HG02973 (cell line): ENCODE measurements around the gene LRRN3.
A peak's percentile ranks its signal among the peaks of the same experiment; 100 is the strongest.

Source experiments
- ATAC-seq: cut with Tn5 transposase; IDR thresholded peaks from one replicate; pipeline ENCODE4 v1.9.1; 2021; ENCODE audit warnings: moderate library complexity; ENCODE audit not compliant: unreplicated experiment

Gene LRRN3

DNA sequence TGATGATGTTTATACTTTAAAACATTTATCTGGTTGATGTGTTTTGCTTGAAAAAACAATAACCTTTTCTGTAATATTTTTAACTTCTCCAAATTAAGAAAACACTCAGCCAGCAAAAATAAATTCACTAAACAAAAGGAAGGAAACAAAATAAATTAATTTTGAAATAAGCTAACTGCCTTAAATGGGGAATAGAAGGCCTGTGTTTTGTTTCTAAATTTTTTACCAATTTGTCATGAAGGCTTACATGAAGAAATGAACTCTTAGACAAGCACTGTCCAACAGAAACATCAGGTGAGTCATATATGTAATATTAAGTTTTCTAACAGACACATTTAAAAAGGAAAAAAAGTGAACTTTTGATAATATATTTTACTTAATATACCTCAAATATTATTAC lies 68.5 kb downstream of the LRRN3 start:
- no peak for ATAC-seq

DNA sequence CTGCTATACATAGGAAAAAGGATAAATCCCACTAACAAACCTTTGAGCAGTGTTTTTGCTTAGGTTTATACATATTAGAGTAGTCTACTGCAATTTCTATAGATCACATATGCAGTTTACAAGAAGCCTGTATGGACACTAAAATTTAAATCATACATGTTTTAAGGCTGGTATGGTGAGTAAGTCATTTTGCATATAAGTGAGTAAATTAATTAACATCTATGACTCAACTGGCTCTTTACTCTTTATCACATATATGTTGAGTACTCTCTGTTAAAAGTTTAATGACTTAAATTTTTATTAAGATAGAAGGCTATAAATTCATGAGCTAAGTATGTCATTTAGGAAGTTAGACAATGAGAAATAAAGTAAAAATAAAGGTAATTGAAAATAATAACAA lies 69.4 kb downstream of the LRRN3 start:
- no peak for ATAC-seq

DNA sequence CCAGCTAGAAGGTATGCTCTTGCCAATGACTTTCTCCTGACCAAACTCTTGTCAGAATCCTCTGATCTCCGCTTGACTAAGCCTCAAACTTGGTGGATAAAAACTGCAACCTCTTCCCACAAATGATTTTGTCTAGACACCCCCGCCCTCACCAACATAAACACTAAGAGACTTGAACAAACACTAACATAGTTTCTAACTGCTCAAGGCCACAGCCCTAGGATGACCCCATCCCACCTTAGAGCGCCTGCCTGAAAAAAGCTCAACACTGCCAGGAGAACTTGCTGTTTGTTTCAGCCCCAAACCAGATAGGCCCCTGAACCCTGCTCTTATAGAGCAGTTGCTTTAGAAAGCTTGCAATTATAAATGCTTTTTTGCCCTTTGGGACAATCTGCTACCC lies 71.8 kb downstream of the LRRN3 start:
- no peak for ATAC-seq

DNA sequence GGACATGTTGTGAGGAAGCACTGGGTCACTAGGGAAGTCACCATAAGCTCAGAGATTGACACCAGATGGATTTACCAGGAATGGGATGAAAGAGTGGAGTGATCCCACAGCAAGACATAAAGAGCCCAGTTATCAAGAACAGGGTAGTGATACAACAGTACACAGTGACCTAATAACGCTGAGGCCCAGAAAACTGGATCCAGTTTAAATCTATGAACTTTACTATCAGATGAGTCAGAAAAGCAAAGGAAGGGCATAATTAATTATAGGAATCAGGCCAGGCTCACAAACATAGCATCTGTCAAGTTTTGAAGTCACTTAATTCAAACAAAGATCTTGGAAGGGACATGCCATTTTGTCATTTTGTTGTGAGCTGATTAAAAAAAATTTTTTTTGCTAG lies 73.5 kb downstream of the LRRN3 start:
- no peak for ATAC-seq

DNA sequence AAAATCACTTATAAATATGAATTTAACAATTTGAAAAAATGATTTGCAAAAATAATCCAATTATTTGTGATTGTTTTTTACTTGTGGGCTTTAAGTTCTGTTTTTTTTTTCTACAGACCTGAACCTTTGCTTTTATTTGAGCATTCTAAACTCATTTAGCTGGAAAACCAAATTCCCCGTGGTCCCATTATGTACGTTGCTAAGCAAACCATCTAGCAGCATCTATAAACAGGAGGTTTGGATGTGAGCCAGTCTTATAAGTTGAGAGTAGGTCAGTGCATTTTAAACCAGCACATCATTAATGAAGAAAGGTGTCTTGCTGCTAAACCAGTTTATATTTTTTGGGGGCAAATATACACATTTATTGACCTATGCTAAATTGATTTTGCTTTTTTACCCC lies 77.3 kb downstream of the LRRN3 start:
- ATAC-seq, result no peak

DNA sequence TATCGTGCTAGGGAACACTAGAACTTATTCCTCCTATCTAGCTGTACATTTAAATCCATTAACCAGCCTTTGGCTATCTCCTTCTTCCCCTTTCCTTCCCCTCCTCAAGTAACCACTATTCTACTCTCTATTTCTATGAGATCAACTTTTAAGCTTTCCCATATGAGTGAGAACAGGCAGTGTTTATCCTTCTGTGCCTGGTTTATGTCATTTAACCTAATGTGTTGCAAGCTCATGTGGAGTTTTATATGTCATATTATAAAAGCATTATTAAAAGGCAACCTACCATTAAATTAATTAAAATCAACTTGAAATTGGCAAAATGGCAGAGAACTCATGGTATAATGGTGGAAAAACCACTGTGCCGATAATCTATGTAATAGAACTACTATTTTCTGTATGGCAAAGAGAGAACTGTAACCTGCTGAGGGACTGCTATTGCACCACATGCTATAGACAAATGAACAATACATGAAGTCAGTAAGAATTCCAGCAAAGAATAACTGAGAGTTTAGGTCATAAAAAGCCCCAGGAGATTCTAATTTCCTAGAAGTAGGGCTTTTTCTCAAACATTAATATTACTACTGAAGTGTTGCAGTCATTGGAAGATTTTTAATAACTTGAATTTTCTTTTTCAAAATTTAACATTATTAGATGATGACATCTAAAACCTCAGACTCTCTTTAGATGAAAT lies 81.8 kb downstream of the LRRN3 start:
- ATAC-seq, result no peak

DNA sequence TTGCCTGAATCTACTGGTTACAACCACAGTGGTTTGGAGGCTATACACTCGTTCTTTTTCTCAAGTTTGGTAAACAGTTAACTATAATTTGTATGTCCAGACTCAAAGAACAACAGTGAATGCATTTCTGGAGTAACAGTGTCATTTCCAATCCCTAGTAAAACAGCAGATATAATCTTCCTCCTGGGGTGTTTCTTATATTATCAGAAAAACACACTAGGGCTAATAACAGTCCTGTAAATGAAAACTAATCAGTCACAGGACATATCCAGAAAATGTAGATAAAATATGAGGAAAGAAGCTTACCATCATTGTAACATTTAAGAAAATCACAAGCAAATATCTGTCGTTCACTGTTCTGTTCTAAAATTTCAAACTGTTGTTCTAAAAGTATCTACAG lies 82.6 kb downstream of the LRRN3 start:
- no peak for ATAC-seq

DNA sequence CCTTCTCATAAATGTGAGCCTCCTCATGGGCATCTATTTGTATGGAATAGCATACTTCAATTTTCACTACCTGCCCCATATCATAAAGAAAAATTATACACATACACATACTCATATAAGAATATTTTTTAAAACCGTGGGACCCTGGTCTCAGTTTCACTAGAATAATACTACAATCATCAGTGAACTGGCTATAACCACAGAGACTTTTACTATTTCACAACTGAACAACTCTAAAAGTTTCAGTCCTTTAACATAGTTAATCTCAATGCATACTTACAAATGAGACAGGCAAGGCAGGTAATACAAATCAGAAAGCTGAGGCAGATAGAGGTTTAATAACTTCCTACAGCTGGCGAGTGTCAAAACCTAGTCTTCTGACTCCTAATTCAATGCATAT lies 83.1 kb downstream of the LRRN3 start:
- ATAC-seq, result peak; percentile 58

DNA sequence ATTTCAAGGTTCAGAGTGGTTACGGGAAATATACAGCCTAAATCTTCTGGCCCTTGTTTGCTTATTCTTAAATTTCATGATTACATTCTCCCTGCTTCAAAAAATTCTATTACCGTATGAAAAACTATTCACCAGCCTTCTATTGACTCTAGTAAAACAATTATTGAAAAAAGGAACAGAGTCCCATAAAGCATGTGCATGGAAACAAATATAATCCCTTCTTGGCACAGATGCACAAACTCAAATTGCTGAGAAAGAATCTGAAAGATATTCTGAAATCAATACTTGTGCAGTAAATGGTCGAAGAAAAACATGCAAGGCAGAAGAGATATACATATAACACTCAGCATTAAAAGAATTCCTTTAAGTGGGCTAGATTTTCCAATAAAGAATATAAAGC lies 83.6 kb downstream of the LRRN3 start:
- no peak for ATAC-seq
